ENCODE data around the gene GRIK3.

DNA sequence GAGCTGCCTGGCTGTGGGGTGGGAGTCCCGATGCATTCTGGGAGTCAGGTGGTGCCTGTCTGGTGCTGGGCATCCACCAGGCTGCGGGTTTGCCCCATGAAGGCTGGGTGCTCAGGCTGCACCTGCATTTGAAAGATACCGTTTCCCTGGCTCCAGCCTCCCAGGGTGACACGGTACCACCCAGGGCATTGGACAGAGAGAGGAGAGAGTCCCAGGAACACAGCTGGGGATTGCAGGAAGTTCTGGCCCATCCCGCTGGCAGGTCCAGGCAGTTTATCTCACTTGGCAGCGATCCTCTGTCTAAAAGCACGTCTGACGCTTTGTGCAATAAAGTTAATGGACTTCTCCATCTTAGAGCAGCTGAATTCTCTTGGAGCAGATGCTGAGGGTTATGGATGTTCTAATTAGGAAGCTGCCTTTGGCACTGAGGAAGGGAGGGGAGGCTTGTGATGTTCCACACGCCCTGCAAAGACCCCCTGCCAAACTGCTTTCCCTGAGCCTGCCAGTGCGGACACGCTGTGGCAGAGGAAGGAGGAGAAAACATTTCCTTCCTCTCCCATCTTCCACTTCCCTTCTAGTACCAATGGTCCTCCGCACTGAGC, 246.9 kb downstream of the GRIK3 start:
- no peak for TF ChIP-seq YY1 (IDR thresholded peaks at IDR 0.05; ENCODE audit: low read depth, low read length)
- TF ChIP-seq POLR2AphosphoS5 (IDR thresholded peaks at IDR 0.05; ENCODE audit: low read depth, low read length), result no peak
- TF ChIP-seq SIN3A (conservative IDR thresholded peaks at IDR 0.05 in 1 of 2, IDR thresholded peaks at IDR 0.05 in 1 of 2; ENCODE audit: low read depth in 1 of 2, low read length in 2 of 2), result no peak
- no peak for TF ChIP-seq GABPA (IDR thresholded peaks at IDR 0.05; ENCODE audit: borderline replicate concordance, insufficient read depth, low read length)
- no peak for TF ChIP-seq EZH2 (IDR thresholded peaks at IDR 0.05; ENCODE audit: low read depth, low read length, severe bottlenecking)
- TF ChIP-seq KDM1A (IDR thresholded peaks at IDR 0.05; ENCODE audit: borderline replicate concordance, low read length), result no peak
- TF ChIP-seq, protein P1, sequence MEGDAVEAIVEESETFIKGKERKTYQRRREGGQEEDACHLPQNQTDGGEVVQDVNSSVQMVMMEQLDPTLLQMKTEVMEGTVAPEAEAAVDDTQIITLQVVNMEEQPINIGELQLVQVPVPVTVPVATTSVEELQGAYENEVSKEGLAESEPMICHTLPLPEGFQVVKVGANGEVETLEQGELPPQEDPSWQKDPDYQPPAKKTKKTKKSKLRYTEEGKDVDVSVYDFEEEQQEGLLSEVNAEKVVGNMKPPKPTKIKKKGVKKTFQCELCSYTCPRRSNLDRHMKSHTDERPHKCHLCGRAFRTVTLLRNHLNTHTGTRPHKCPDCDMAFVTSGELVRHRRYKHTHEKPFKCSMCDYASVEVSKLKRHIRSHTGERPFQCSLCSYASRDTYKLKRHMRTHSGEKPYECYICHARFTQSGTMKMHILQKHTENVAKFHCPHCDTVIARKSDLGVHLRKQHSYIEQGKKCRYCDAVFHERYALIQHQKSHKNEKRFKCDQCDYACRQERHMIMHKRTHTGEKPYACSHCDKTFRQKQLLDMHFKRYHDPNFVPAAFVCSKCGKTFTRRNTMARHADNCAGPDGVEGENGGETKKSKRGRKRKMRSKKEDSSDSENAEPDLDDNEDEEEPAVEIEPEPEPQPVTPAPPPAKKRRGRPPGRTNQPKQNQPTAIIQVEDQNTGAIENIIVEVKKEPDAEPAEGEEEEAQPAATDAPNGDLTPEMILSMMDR (IDR thresholded peaks at IDR 0.05; ENCODE audit: control extremely low read depth in 1 of 3, insufficient read depth in 1 of 3, low read depth in 1 of 3, low read length in 3 of 3), result no peak
- TF ChIP-seq CBX5 (IDR thresholded peaks at IDR 0.05; ENCODE audit: low read depth, low read length), result no peak
- TF ChIP-seq SUZ12 (IDR thresholded peaks at IDR 0.05; ENCODE audit: low read length), result no peak
- no peak for TF ChIP-seq HDAC6 (IDR thresholded peaks at IDR 0.05; ENCODE audit: low read depth, low read length)
- no peak for TF ChIP-seq TCF12 (IDR thresholded peaks at IDR 0.05; ENCODE audit: low read depth, low read length)
- no peak for TF ChIP-seq JUND (IDR thresholded peaks at IDR 0.05; ENCODE audit: low read length)
- no peak for TF ChIP-seq POLR2A (IDR thresholded peaks at IDR 0.05; ENCODE audit: control extremely low read depth in 1 of 2, low read depth in 2 of 2, low read length in 2 of 2)
